K562 (cell line): ENCODE measurements around the gene CDK11B. TPM values are rescaled to one million over a fixed set of nuclear protein-coding genes. Genes with fewer than 3 reads are reported as not detected.

Experiments
- GTF2A2 ChIP-seq: IDR thresholded peaks from 2 replicates; pipeline ENCODE4 v1.6.1; 2016; ENCODE audit warnings: mild to moderate bottlenecking, missing genetic modification characterization, missing compliant biosample characterization
- MTA1 ChIP-seq: fragments of 450-650 bp; IDR thresholded peaks from 2 replicates; pipeline ENCODE4 v1.6.1; 2017; ENCODE audit warnings: borderline replicate concordance
- MXI1 ChIP-seq: IDR thresholded peaks from 2 replicates; pipeline ENCODE4 v1.6.1; 2011; ENCODE audit warnings: low read depth, mild to moderate bottlenecking, improper control_type of control experiment, low read length
- MYC ChIP-seq, 2 experiments: fragments of 250-450 bp in 1 of 2; sonication (Bioruptor Pico) in 1 of 2; IDR thresholded peaks; 2 replicates each; pipeline versions ENCODE4 v1.5.1 to v1.6.1; 2012 to 2021; ENCODE audit warnings: low read depth in 2 of 2, borderline replicate concordance in 1 of 2, improper control_type of control experiment in 1 of 2, low read length in 1 of 2, mild to moderate bottlenecking in 1 of 2, moderate library complexity in 1 of 2
- RB1 ChIP-seq: fragments of 450-650 bp; IDR thresholded peaks from 2 replicates; pipeline ENCODE4 v1.6.1; 2017; ENCODE audit warnings: low read depth, mild to moderate bottlenecking
- RBBP5 ChIP-seq: fragments of 200-600 bp; sonication (generic); IDR thresholded peaks from 2 replicates; pipeline ENCODE4 v1.6.1; 2012; ENCODE audit warnings: borderline replicate concordance, mild to moderate bottlenecking, low read length, control low read depth, inconsistent platforms; ENCODE audit not compliant: insufficient read depth, poor library complexity, severe bottlenecking
- ZFP91 ChIP-seq: sonication (generic); formaldehyde crosslinking; IDR thresholded peaks from 2 replicates; pipeline ENCODE4 v1.8.0; 2022; ENCODE audit warnings: mild to moderate bottlenecking, missing genetic modification reagents
- polyA plus RNA-seq, 8 experiments: library from polyadenylated mRNA; depleted of rRNA in 4 of 8; stranded (reverse) in 5 of 8; unstranded in 3 of 8; fragments of >200 nt; fragmentation: Nextera tagmentation in 2 of 8; fragmentation: Illumina TruSeq in 1 of 8; extraction: Ambion mirVana in 2 of 8; extraction: Trizol in 1 of 8; gene quantifications; 2 replicates each; pipeline versions ENCODE4 v1.2.1 to v1.2.3, GENCODE V29; 2011 to 2014; ENCODE audit warnings: inconsistent platforms in 1 of 8, missing spikeins in 1 of 8
- total RNA-seq, 7 experiments: library from RNA; depleted of rRNA in 6 of 7; stranded (reverse); fragments of >200 nt in 6 of 7; fragmentation: Illumina TruSeq in 2 of 7; extraction: Trizol in 2 of 7; gene quantifications; 2 replicates each; pipeline versions ENCODE4 v1.2.1 to v1.2.3, GENCODE V29; 2011 to 2021; ENCODE audit warnings: low replicate concordance in 1 of 7
- TF ChIP-seq, protein P1 (sequence below): fragments of 250-450 bp; sonication (Bioruptor Pico); IDR thresholded peaks from 2 replicates; pipeline ENCODE4 v1.4.0; 2020

The CDK11B gene
- total and polyA plus RNA-seq, 9 of the 15 experiments (the other 6 are each of a cell fraction or from before 2014, with no cell fraction given): 2.8 to 52.2 (median 19.5) TPM

- TF ChIP-seq MXI1 (no peak), GTF2A2 (tag) (no peak), ZFP91 (CRISPR knock-in tag) (no peak), RB1 (no peak), MYC (IDR thresholded peaks at IDR 0.05; ENCODE audit: low read depth, low read length) (no peak), MYC (CRISPR knock-in tag; IDR thresholded peaks at IDR 0.05; ENCODE audit: borderline replicate concordance, low read depth) (no peak), MTA1 (no peak), RBBP5 (no peak)
- TF ChIP-seq, protein P1, sequence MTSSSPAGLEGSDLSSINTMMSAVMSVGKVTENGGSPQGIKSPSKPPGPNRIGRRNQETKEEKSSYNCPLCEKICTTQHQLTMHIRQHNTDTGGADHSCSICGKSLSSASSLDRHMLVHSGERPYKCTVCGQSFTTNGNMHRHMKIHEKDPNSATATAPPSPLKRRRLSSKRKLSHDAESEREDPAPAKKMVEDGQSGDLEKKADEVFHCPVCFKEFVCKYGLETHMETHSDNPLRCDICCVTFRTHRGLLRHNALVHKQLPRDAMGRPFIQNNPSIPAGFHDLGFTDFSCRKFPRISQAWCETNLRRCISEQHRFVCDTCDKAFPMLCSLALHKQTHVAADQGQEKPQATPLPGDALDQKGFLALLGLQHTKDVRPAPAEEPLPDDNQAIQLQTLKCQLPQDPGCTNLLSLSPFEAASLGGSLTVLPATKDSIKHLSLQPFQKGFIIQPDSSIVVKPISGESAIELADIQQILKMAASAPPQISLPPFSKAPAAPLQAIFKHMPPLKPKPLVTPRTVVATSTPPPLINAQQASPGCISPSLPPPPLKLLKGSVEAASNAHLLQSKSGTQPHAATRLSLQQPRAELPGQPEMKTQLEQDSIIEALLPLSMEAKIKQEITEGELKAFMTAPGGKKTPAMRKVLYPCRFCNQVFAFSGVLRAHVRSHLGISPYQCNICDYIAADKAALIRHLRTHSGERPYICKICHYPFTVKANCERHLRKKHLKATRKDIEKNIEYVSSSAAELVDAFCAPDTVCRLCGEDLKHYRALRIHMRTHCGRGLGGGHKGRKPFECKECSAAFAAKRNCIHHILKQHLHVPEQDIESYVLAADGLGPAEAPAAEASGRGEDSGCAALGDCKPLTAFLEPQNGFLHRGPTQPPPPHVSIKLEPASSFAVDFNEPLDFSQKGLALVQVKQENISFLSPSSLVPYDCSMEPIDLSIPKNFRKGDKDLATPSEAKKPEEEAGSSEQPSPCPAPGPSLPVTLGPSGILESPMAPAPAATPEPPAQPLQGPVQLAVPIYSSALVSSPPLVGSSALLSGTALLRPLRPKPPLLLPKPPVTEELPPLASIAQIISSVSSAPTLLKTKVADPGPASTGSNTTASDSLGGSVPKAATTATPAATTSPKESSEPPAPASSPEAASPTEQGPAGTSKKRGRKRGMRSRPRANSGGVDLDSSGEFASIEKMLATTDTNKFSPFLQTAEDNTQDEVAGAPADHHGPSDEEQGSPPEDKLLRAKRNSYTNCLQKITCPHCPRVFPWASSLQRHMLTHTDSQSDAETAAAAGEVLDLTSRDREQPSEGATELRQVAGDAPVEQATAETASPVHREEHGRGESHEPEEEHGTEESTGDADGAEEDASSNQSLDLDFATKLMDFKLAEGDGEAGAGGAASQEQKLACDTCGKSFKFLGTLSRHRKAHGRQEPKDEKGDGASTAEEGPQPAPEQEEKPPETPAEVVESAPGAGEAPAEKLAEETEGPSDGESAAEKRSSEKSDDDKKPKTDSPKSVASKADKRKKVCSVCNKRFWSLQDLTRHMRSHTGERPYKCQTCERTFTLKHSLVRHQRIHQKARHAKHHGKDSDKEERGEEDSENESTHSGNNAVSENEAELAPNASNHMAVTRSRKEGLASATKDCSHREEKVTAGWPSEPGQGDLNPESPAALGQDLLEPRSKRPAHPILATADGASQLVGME (CRISPR knock-in tag): no peak
Observed at GRCh38 chr1:1665815-1666251, 7.0 kb upstream of the CDK11B start (continued).
